Esophagus muscularis mucosa (tissue), 4 donors: ENCODE results near the gene FMNL1. TPM values are rescaled to one million over a fixed set of nuclear protein-coding genes. Genes with fewer than 3 reads are reported as not detected.
A peak's percentile ranks its signal among the peaks of the same experiment; 100 is the strongest.

Experiments used
- DNase-seq: peaks from one replicate; pipeline ENCODE4 v3.0.0-alpha.2; 2017; ENCODE audit errors: extremely low spot score
- H3K27ac ChIP-seq, 4 donors: fragments of 200-600 bp; sonication (generic); replicated peaks in 1 of 4; 1 replicate in 3 of 4; 2 replicates in 1 of 4; pipeline ENCODE4 v1.5.1; 2016 to 2019; ENCODE audit warnings: mild to moderate bottlenecking in 1 of 4
- H3K27me3 ChIP-seq, 4 donors: fragments of 200-600 bp; sonication (generic); one replicate each; pipeline versions ENCODE4 v1.5.1 to v1.6.0; 2016 to 2019
- H3K36me3 ChIP-seq, 4 donors: fragments of 200-600 bp; sonication (generic); one replicate each; pipeline ENCODE4 v1.5.1; 2016 to 2019
- H3K4me1 ChIP-seq, 4 donors: fragments of 200-600 bp; sonication (generic); one replicate each; pipeline ENCODE4 v1.5.1; 2016 to 2019
- H3K4me3 ChIP-seq, 4 donors: fragments of 200-600 bp; sonication (generic); 1 replicate in 2 of 4; 2 replicates in 2 of 4; pipeline ENCODE4 v1.5.1; 2016 to 2019; ENCODE audit warnings: mild to moderate bottlenecking in 4 of 4, moderate library complexity in 1 of 4
- H3K9me3 ChIP-seq, 4 donors: fragments of 200-600 bp; sonication (generic); 1 replicate in 3 of 4; 2 replicates in 1 of 4; pipeline ENCODE4 v1.5.1; 2016 to 2019
- EP300 ChIP-seq: sonication (generic); formaldehyde crosslinking; IDR thresholded peaks from one replicate; pipeline ENCODE4 v1.6.1; 2017; ENCODE audit warnings: antibody characterized with exemption
- POLR2A ChIP-seq: fragments of 450-650 bp; IDR thresholded peaks from one replicate; pipeline ENCODE4 v1.6.1; 2017; ENCODE audit warnings: antibody characterized with exemption, moderate library complexity, mild to moderate bottlenecking, low read depth
- POLR2AphosphoS5 ChIP-seq, 2 donors: sonication (generic); formaldehyde crosslinking; IDR thresholded peaks; one replicate each; pipeline ENCODE4 v1.6.1; 2017; ENCODE audit warnings: antibody characterized with exemption in 2 of 2
- WGBS: methylation state at CpG from one replicate; pipeline ENCODE4 v1.1.5; 2018; 5-methylcytosine and 5-hydroxymethylcytosine counted together
- intact Hi-C: fragments of 100-400 bp; cut with DNase I; formaldehyde crosslinking; loops from one replicate; pipeline ENCODE4 v1.15.1; 2023
- total RNA-seq, 4 donors: library from RNA; depleted of rRNA; stranded (reverse); fragments of >200 nt; gene quantifications; one replicate each; pipeline versions ENCODE4 v1.1.0 to v1.2.1, GENCODE V29; 2016
- TF ChIP-seq, protein P1 (sequence below), 3 experiments: fragments of 200-600 bp in 2 of 3; fragments of 450-650 bp in 1 of 3; sonication (generic) in 2 of 3; IDR thresholded peaks; one replicate each; pipeline ENCODE4 v1.5.1; 2017 to 2019; ENCODE audit warnings: antibody characterized with exemption in 3 of 3, mild to moderate bottlenecking in 2 of 3, moderate library complexity in 1 of 3

FMNL1 gene
- total RNA-seq, 4 donors from 2014 or later: 11.0 to 26.7 (median 19.6) TPM

DNA sequence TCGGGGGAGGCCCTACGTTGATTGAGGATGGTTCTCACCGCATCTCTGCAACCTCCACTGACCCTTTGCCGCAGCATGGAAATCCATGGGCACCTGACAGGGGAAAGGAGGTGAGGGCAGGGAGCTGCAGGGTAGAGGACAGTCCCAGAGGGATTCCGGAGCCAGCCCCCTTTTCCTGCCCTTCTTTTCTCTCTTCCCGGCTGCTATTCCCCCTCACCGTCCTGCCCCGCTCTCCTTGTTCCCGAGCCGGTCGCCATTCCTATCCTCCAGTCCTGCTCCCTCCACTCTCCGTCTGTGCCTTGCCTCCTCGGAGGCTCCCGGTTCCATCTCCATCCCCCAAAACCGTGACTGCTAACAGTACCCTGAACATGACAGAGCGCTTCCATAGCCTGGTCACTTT, 35.4 kb downstream of the FMNL1 start:
- intact Hi-C loops: no loop called here
- no peaks in the 10 kb centered on the region for H3K27me3 ChIP-seq
- no peak for DNase-seq
- no peaks in the 10 kb centered on the region for H3K36me3 ChIP-seq
- H3K9me3 ChIP-seq: no peaks in the 10 kb centered on the region
- 78% methylated on average over 16 of the region's 16 CpGs for WGBS
- H3K4me3 ChIP-seq: no peak overlapping the region
- H3K4me1 ChIP-seq: peaks cover 10 to 13% (median 10%) of the 10 kb centered on the region in 4 donors
- no peak overlapping the region for H3K27ac ChIP-seq
- TF ChIP-seq POLR2A (no peak), POLR2AphosphoS5 (IDR thresholded peaks at IDR 0.05) (no peak), EP300 (no peak)
- TF ChIP-seq, protein P1, sequence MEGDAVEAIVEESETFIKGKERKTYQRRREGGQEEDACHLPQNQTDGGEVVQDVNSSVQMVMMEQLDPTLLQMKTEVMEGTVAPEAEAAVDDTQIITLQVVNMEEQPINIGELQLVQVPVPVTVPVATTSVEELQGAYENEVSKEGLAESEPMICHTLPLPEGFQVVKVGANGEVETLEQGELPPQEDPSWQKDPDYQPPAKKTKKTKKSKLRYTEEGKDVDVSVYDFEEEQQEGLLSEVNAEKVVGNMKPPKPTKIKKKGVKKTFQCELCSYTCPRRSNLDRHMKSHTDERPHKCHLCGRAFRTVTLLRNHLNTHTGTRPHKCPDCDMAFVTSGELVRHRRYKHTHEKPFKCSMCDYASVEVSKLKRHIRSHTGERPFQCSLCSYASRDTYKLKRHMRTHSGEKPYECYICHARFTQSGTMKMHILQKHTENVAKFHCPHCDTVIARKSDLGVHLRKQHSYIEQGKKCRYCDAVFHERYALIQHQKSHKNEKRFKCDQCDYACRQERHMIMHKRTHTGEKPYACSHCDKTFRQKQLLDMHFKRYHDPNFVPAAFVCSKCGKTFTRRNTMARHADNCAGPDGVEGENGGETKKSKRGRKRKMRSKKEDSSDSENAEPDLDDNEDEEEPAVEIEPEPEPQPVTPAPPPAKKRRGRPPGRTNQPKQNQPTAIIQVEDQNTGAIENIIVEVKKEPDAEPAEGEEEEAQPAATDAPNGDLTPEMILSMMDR (IDR thresholded peaks at IDR 0.05): no peak

DNA sequence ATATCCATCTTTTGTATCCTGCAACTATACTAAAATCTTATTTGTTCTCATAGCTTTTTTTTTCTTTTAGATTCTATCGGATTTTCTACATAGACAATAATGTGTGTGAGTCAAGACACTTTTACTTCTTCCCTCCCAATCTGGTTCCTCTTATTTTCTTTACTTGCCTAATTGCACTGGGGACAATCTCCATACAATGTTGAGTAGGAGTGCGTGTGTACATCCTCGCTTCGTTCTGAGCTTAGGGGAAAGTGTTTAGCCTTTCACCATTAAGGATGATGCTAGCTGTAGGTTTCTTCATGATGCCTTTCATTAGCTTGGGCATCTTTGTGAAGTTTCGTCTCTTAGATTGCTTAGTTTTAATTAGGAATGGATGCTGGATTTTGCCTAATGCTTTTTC, 37.3 kb downstream of the FMNL1 start:
- H3K4me1 ChIP-seq: peaks cover 23 to 25% (median 24%) of the 10 kb centered on the region in 4 donors
- H3K36me3 ChIP-seq: peaks cover 4 to 11% (median 11%) of the 10 kb centered on the region in 4 donors
- 49% methylated on average over 5 of the region's 5 CpGs for WGBS
- no peaks in the 10 kb centered on the region for H3K27me3 ChIP-seq
- no peak overlapping the region for H3K4me3 ChIP-seq
- H3K27ac ChIP-seq: no peak overlapping the region
- H3K9me3 ChIP-seq: no peaks in the 10 kb centered on the region
- no peak for DNase-seq
- intact Hi-C loops: no loop called here
- TF ChIP-seq EP300: no peak
- no peak for TF ChIP-seq POLR2A
- TF ChIP-seq, protein P1 (IDR thresholded peaks at IDR 0.05): no peak
- TF ChIP-seq POLR2AphosphoS5 (IDR thresholded peaks at IDR 0.05): no peak

DNA sequence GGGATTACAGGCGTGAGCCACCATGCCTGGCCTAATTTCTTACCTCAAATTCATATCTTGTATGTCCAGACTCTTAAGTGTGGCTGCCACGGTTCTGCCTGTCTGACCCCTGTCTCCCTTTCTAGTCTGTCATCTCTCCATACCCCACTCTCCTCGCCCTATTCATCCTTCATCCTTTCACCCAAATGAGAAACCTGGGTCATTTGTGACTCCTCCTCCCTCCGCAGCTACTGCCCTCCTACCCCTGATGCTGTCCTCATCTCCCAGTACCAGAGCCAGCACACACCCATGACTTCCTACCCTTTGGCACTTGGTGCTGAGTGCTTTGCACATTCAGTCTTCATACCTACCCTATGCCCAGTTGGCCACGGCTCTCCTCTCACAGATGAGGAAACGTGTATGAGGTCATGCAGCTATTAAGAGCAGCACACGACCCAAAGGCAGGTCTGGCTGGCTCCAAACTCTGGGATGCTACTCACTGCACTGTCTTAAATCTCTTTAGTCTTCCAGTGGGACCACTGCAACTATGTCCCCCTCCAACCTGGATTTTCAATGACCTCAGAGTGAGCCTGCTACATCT, 38.6 kb downstream of the FMNL1 start:
- H3K4me1 ChIP-seq: peaks cover 23 to 26% (median 24%) of the 10 kb centered on the region in 4 donors
- intact Hi-C loops: no loop called here
- no peaks in the 10 kb centered on the region for H3K27me3 ChIP-seq
- no peak overlapping the region for H3K27ac ChIP-seq
- H3K36me3 ChIP-seq: peaks cover 17 to 24% (median 24%) of the 10 kb centered on the region in 4 donors
- H3K9me3 ChIP-seq: no peaks in the 10 kb centered on the region
- no peak for DNase-seq
- 83% methylated on average over 7 of the region's 7 CpGs for WGBS
- no peak overlapping the region for H3K4me3 ChIP-seq
- TF ChIP-seq EP300: no peak

DNA sequence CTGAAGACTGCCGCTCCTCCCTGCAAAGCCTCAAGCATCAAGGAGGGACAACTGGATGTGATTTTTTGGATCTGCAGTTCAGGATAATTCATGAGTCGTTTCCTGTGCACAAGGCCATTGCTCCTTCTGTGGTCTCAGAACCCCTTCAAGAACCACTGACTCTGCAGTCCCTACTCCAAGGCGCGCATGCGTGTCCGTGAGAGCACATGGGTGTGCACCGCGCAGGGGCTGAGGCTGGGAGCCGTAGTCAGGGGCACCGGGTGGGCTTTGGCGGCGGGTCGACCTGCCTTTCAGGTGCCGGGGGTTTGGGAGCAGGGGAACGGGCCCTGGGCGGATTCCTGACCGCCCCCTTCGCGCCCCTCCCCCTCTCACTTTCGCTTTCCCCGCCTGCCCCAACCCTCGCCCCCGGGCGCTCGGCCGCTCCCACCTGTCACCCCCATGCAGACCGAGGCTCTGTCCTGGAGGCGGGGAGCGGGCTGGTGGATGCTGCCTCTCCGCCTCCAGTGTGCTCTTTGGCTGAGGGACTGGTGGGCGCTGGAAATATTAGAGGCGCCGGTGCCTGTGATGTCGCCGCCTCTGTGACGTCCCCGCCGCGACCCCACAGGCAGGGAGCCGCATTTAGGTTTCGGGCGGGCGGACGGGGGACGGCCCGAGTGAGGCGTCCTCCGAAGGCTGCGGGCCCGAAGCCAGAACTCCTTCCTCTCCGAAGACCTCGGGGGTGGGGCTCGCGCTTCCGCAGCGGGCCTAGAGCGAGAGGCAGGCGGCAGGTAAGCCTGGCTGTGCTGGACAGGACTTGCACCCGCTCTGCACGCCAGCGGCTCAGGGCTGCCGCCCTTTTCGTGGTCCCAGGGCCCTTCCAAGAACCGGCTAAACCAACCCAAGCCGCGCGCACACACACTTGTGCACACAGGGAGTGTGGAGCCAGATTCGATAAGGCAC, 40.2 kb downstream of the FMNL1 start, which contains the start of gene SPATA32:
SPATA32 (minus strand) TSS at position 518 of the 939 bp plus-strand sequence; CDS start at position 440, 78 bp downstream.
- Histone ChIP-seq H3K27me3 (no peaks in the 10 kb centered on the region), H3K9me3 (no peaks in the 10 kb centered on the region), H3K4me3 (peak within 1 kb of the TSS; percentile 65 to 85 (median 81)), H3K27ac (peak within 1 kb of the TSS; percentile 42 to 65 (median 52)), H3K4me1 (peaks cover 23 to 26% (median 24%) of the 10 kb centered on the region in 4 donors), H3K36me3 (peaks cover 25 to 40% (median 39%) of the 10 kb centered on the region in 4 donors)
- intact Hi-C loops: no loop called here
- DNase-seq: no peak
- TF ChIP-seq EP300 (no peak), POLR2AphosphoS5 (IDR thresholded peaks at IDR 0.05) (no peak), POLR2A (no peak)
- TF ChIP-seq, protein P1 (IDR thresholded peaks at IDR 0.05): no peak
- 18% methylated on average over 15 of the region's 68 CpGs for WGBS
